Measurements from ENCODE around the gene CFAP97.
"Not testable (repeated sequence)": the region's sequence is repeated elsewhere in the genome, so short reads cannot be mapped to it uniquely, and the experiment has no call there.

The CFAP97 gene

DNA sequence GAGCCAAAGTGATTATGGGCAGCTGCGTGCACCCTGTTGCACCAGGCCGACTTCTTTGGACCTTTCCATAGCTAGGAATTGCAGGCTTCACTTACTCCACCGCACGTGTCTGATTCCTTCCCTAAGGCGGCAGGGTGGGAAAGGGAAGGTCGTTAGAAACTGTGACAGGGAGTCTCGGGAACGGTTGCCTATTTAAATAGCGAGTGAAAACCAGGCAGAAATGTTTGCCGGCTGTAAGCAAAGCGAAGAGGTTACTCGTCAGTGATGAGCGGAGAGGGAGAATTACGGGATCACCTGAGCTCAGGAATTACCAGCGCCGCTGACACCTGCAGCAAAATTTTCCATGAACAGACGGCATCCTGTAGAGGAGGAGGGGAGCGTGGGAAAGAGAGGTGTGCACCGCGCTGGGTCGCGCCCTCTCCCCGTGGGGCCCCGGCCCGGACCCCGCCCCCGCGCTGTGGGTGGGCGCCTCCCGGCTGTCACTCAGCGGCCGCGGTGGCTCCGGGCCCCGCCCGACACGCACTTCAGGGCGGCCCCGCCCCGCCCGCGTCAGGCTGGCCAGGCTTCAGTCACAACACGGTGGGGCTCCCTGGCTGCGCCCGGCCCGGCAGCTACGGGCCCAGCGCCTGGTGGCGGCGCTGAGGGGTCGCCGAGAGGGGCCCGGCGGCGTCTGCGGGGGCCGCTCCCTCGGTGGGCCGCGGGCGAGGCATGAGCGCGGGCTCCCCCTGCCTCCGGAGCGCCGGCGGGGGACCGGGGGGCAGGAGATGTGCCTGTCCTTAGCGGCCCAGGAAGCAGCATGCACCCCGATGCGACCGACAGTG, 5.4 kb upstream of the CFAP97 start, which contains the start of gene SNX25:
Gene SNX25, plus strand, starts transcription at position 568 of the 821 bp plus-strand sequence. Its CDS starts 229 bp downstream, at position 797.
- DNase-seq: peak; percentile 93

DNA sequence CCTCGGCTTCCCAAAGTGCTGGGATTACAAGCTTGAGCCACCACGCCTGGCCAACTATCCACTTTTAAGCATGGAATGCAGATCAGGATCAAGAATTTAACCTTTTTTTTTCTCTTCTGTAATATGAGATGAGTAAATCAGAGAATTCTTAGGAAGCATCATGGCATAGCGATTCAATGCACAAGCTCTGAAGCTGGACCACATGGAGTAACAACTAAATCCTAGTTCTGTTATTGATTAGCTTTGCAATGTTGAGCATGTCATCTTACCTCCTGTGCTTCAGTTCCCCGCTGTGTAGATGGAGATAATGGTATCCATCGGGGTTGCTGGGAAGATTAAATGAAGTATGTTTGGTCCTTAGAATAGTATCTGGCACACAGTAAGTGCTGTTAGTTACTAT, 3.7 kb upstream of the CFAP97 start:
- TF ChIP-seq CTCF (IDR thresholded peaks at IDR 0.05): no peak
- Mint-ChIP-seq H3K36me3 (ENCODE audit: low read depth) (peaks cover 9% of the 10 kb centered on the region), H3K4me3 (no peak overlapping the region), H3K4me1 (peaks cover 42% of the 10 kb centered on the region), H3K27ac (no peak overlapping the region), H3K27me3 (ENCODE audit: low read depth, poor library complexity) (peaks cover 16% of the 10 kb centered on the region), H3K9me3 (peaks cover 11% of the 10 kb centered on the region)
- no peak for DNase-seq

More for the DNA sequence above, 5.4 kb upstream of the CFAP97 start, which contains the start of gene SNX25:
- H3K4me3 Mint-ChIP-seq: peak within 1 kb of the TSS; percentile 92
- TF ChIP-seq CTCF (IDR thresholded peaks at IDR 0.05): no peak
- peaks cover 9% of the 10 kb centered on the region for H3K9me3 Mint-ChIP-seq
- peaks cover 15% of the 10 kb centered on the region for H3K27me3 Mint-ChIP-seq (ENCODE audit: low read depth, poor library complexity)
- H3K27ac Mint-ChIP-seq: peak within 1 kb of the TSS; percentile 85
- H3K36me3 Mint-ChIP-seq (ENCODE audit: low read depth): peaks cover 9% of the 10 kb centered on the region
- peaks cover 48% of the 10 kb centered on the region for H3K4me1 Mint-ChIP-seq

DNA sequence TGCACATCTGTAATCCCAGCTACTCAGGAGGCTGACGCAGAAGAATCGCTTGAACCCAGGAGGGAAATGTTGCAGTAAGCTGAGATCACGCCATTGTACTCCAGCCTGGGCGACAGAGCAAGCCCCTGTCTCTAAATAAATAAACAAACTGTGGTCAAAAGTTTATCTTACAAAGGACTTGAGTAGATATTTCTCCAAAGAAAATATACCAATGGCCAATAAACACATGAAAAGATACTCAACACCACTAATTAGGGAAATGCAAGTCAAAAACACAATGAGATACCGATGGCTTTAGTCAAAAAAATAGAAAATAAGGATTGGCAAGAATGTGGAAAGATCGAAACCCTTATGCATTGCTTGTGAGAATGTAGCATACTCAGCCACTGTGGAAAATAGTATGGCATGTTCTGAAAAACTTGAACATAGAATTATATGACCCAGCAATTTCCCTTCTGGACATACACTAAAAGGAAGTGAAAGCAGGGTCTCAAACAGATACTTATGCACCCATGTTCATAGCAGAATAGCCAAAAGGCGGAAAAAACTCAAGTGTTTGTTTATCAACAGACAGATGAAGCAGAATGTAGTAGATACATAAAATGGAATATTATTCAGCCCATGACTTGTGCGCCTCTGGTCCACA, 2.0 kb upstream of the CFAP97 start:
- Mint-ChIP-seq H3K36me3 (ENCODE audit: low read depth) (peaks cover 19% of the 10 kb centered on the region), H3K27ac (no peak overlapping the region), H3K4me3 (no peak overlapping the region), H3K4me1 (peaks cover 41% of the 10 kb centered on the region), H3K27me3 (ENCODE audit: low read depth, poor library complexity) (peaks cover 16% of the 10 kb centered on the region), H3K9me3 (peaks cover 11% of the 10 kb centered on the region)
- no peak for TF ChIP-seq CTCF (IDR thresholded peaks at IDR 0.05)
- no peak for DNase-seq

GRCh38 chr4:185205073-185205472, 1.3 kb upstream of the CFAP97 start:
- H3K9me3 Mint-ChIP-seq: peaks cover 11% of the 10 kb centered on the region
- peaks cover 26% of the 10 kb centered on the region for H3K36me3 Mint-ChIP-seq (ENCODE audit: low read depth)
- peaks cover 42% of the 10 kb centered on the region for H3K4me1 Mint-ChIP-seq
- not testable (repeated sequence) for DNase-seq, H3K4me3 Mint-ChIP-seq, H3K27ac Mint-ChIP-seq
- peaks cover 16% of the 10 kb centered on the region for H3K27me3 Mint-ChIP-seq (ENCODE audit: low read depth, poor library complexity)

- peaks cover 11% of the 10 kb centered on the region for H3K9me3 Mint-ChIP-seq
- no peak for DNase-seq
- TF ChIP-seq CTCF (IDR thresholded peaks at IDR 0.05): no peak
- H3K27me3 Mint-ChIP-seq (ENCODE audit: low read depth, poor library complexity): peaks cover 16% of the 10 kb centered on the region
- no peak overlapping the region for H3K27ac Mint-ChIP-seq
- peaks cover 32% of the 10 kb centered on the region for H3K36me3 Mint-ChIP-seq (ENCODE audit: low read depth)
- H3K4me3 Mint-ChIP-seq: peak overlapping the region; percentile 80
- H3K4me1 Mint-ChIP-seq: peaks cover 42% of the 10 kb centered on the region
These were observed 574 bp upstream of the CFAP97 start for GRCh38 chr4:185204238-185204910.

GRCh38 chr4:185202984-185203485, 765 bp downstream of the CFAP97 start:
- Mint-ChIP-seq H3K36me3 (ENCODE audit: low read depth) (peaks cover 32% of the 10 kb centered on the region), H3K4me1 (peaks cover 37% of the 10 kb centered on the region), H3K27ac (peak overlapping the region; percentile 36), H3K4me3 (peak overlapping the region; percentile 92), H3K9me3 (peaks cover 11% of the 10 kb centered on the region), H3K27me3 (ENCODE audit: low read depth, poor library complexity) (peaks cover 7% of the 10 kb centered on the region)
- TF ChIP-seq CTCF (IDR thresholded peaks at IDR 0.05): no peak
- no peak for DNase-seq

Measured in nephron progenitor cell (in vitro differentiated cells).